K562 (cell line): ENCODE measurements around the gene MOCOS. TPM values are rescaled to one million over a fixed set of nuclear protein-coding genes. Genes with fewer than 3 reads are reported as not detected.

Source experiments
- BCOR ChIP-seq: fragments of 450-650 bp; IDR thresholded peaks from 2 replicates; pipeline ENCODE4 v1.6.1; 2016
- CAMTA2 ChIP-seq: fragments of 250-450 bp; sonication (Bioruptor Pico); conservative IDR thresholded peaks from 2 replicates; pipeline ENCODE4 v1.5.1; 2022
- CEBPB ChIP-seq: fragments of 450-650 bp; IDR thresholded peaks from 2 replicates; pipeline ENCODE4 v1.6.1; 2016; ENCODE audit warnings: missing genetic modification characterization, missing compliant biosample characterization
- E2F3 ChIP-seq: fragments of 250-450 bp; sonication (Bioruptor Pico); IDR thresholded peaks from 2 replicates; pipeline ENCODE4 v1.4.0; 2020; ENCODE audit warnings: mild to moderate bottlenecking
- E2F6 ChIP-seq, 2 experiments: IDR thresholded peaks; 2 replicates each; pipeline ENCODE4 v1.6.1; 2011; ENCODE audit warnings: borderline replicate concordance in 1 of 2, control low read depth in 1 of 2, low read depth in 1 of 2, low read length in 1 of 2, mild to moderate bottlenecking in 1 of 2, mixed read lengths in 1 of 2, moderate library complexity in 1 of 2; ENCODE audit not compliant: insufficient read depth in 1 of 2, insufficient read length in 1 of 2, poor library complexity in 1 of 2, severe bottlenecking in 1 of 2; ENCODE audit errors: extremely low read depth in 1 of 2
- GATAD2B ChIP-seq: fragments of 450-650 bp; IDR thresholded peaks from 2 replicates; pipeline ENCODE4 v1.6.1; 2017; ENCODE audit warnings: mild to moderate bottlenecking, borderline replicate concordance
- HMG20A ChIP-seq: fragments of 450-650 bp; formaldehyde crosslinking; conservative IDR thresholded peaks from 2 replicates; pipeline ENCODE4 v1.4.0; 2020; ENCODE audit warnings: mild to moderate bottlenecking, mixed read lengths
- NFE2 ChIP-seq: IDR thresholded peaks from 2 replicates; pipeline ENCODE4 v1.6.1; 2014; ENCODE audit warnings: antibody characterized with exemption, low read depth
- PRDM10 ChIP-seq: fragments of 450-650 bp; IDR thresholded peaks from 2 replicates; pipeline ENCODE4 v1.6.1; 2018; ENCODE audit not compliant: partially characterized antibody
- RBBP5 ChIP-seq: fragments of 200-600 bp; sonication (generic); IDR thresholded peaks from 2 replicates; pipeline ENCODE4 v1.6.1; 2012; ENCODE audit warnings: borderline replicate concordance, mild to moderate bottlenecking, low read length, control low read depth, inconsistent platforms; ENCODE audit not compliant: insufficient read depth, poor library complexity, severe bottlenecking
- SPI1 ChIP-seq: IDR thresholded peaks from 2 replicates; pipeline ENCODE4 v1.6.1; 2011; ENCODE audit warnings: low read depth, low read length, control low read depth, borderline replicate concordance
- TAF15 ChIP-seq: fragments of 200-400 bp; formaldehyde crosslinking; IDR thresholded peaks from 2 replicates; pipeline ENCODE4 v1.6.1; 2017; ENCODE audit warnings: mild to moderate bottlenecking, low read depth, low read length, moderate library complexity
- TCF7L2 ChIP-seq: fragments of 150-350 bp; IDR thresholded peaks from 2 replicates; pipeline ENCODE4 v1.6.1; 2016; ENCODE audit warnings: low read depth, mild to moderate bottlenecking, low read length, moderate library complexity
- TOE1 ChIP-seq, 2 experiments: fragments of 450-650 bp in 1 of 2; sonication (generic) in 1 of 2; formaldehyde crosslinking in 1 of 2; IDR thresholded peaks; 2 replicates each; pipeline versions ENCODE4 v1.7.1 to v1.8.0; 2016 to 2022; ENCODE audit warnings: borderline replicate concordance in 2 of 2, mild to moderate bottlenecking in 2 of 2, antibody characterized with exemption in 1 of 2, inconsistent platforms in 1 of 2, low read depth in 1 of 2, missing genetic modification reagents in 1 of 2, moderate library complexity in 1 of 2
- TRIM25 ChIP-seq: fragments of 450-650 bp; IDR thresholded peaks from 2 replicates; pipeline ENCODE4 v1.7.0; 2016; ENCODE audit warnings: borderline replicate concordance
- YBX1 ChIP-seq: fragments of 450-650 bp; IDR thresholded peaks from 2 replicates; pipeline ENCODE4 v1.7.1; 2016; ENCODE audit warnings: mild to moderate bottlenecking
- ZBTB12 ChIP-seq: fragments of 250-450 bp; sonication (Bioruptor Pico); IDR thresholded peaks from 2 replicates; pipeline ENCODE4 v1.4.0; 2020
- ZKSCAN1 ChIP-seq: fragments of 150-350 bp; IDR thresholded peaks from 2 replicates; pipeline ENCODE4 v1.6.1; 2016; ENCODE audit warnings: low read depth, low read length
- ZNF143 ChIP-seq: sonication (generic); formaldehyde crosslinking; IDR thresholded peaks from 2 replicates; pipeline ENCODE4 v1.9.0; 2022; ENCODE audit warnings: mild to moderate bottlenecking, missing genetic modification reagents
- polyA plus RNA-seq, 8 experiments: library from polyadenylated mRNA; depleted of rRNA in 4 of 8; stranded (reverse) in 5 of 8; unstranded in 3 of 8; fragments of >200 nt; fragmentation: Nextera tagmentation in 2 of 8; fragmentation: Illumina TruSeq in 1 of 8; extraction: Ambion mirVana in 2 of 8; extraction: Trizol in 1 of 8; gene quantifications; 2 replicates each; pipeline versions ENCODE4 v1.2.1 to v1.2.3, GENCODE V29; 2011 to 2014; ENCODE audit warnings: inconsistent platforms in 1 of 8, missing spikeins in 1 of 8
- total RNA-seq, 7 experiments: library from RNA; depleted of rRNA in 6 of 7; stranded (reverse); fragments of >200 nt in 6 of 7; fragmentation: Illumina TruSeq in 2 of 7; extraction: Trizol in 2 of 7; gene quantifications; 2 replicates each; pipeline versions ENCODE4 v1.2.1 to v1.2.3, GENCODE V29; 2011 to 2021; ENCODE audit warnings: low replicate concordance in 1 of 7

Gene MOCOS
- total and polyA plus RNA-seq, 9 of the 15 experiments (the other 6 are each of a cell fraction or from before 2014, with no cell fraction given), result 4.5 to 12.4 (median 9.1) TPM

- TF ChIP-seq CEBPB (tag) (no peak), HMG20A (CRISPR knock-in tag) (no peak), NFE2 (no peak), RBBP5 (no peak), SPI1 (no peak), E2F3 (no peak), TOE1 (IDR thresholded peaks at IDR 0.05; ENCODE audit: borderline replicate concordance) (no peak), TOE1 (CRISPR knock-in tag; IDR thresholded peaks at IDR 0.05; ENCODE audit: borderline replicate concordance, low read depth) (no peak), CAMTA2 (CRISPR knock-in tag) (no peak), YBX1 (no peak), GATAD2B (no peak), ZKSCAN1 (no peak), ZBTB12 (no peak), E2F6 (IDR thresholded peaks at IDR 0.05; ENCODE audit: borderline replicate concordance in 1 of 2, extremely low read depth in 1 of 2, insufficient read depth in 1 of 2, insufficient read length in 1 of 2, low read depth in 1 of 2, low read length in 1 of 2, poor library complexity in 1 of 2, severe bottlenecking in 1 of 2) (no peak), TAF15 (no peak), BCOR (no peak), PRDM10 (no peak), ZNF143 (CRISPR knock-in tag) (no peak), TRIM25 (no peak), TCF7L2 (no peak)
Measured at GRCh38 chr18:36309436-36310391, 122.4 kb downstream of the MOCOS start (continued).
